Measurements from ENCODE around the gene GET4. TPM values are rescaled to one million over a fixed set of nuclear protein-coding genes. Genes with fewer than 3 reads are reported as not detected.
A peak's percentile ranks its signal among the peaks of the same experiment; 100 is the strongest.

The GET4 gene
- total RNA-seq, 4 donors from 2014 or later, result 6.1 to 39.4 (median 26.7) TPM

DNA sequence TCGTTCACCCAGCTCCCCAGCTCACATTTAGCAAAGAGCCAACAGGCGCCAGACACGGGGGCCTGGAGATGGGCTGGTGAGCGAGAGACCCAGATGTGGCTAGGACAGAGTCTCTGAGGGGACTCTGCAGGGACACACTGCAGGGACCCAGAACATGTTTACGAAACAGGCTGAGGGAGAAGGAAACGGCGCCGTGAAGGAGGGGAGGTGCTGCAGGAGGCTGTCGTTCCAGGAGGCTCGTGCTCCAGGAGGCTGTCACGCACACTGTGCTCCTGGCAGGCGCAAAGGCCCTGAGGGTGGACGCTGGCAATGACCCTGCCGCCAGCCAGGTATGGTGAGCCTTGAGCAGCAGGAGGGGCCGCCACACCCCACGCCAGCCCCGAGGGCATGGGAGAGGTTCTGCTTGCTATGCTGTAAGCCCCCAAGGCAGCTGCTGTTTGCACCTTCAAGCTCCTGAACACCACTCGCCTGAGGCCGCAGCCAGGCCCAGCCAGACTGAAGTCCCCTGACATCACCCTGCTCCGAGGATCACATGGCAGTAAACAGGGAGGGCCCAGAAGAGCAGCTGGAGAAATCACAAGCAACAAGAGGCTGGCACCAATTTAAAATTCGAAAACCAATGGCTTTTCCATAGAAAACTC is 50.8 kb downstream of the GET4 start:
- H3K27ac ChIP-seq, result no peak overlapping the region

GRCh38 chr7:929311-929711 is 53.0 kb downstream of the GET4 start:
- peak in 1 of 2 donors; percentile 4 for DNase-seq
- TF ChIP-seq POLR2A (IDR thresholded peaks at IDR 0.05), result no peak
- TF ChIP-seq, protein P1, sequence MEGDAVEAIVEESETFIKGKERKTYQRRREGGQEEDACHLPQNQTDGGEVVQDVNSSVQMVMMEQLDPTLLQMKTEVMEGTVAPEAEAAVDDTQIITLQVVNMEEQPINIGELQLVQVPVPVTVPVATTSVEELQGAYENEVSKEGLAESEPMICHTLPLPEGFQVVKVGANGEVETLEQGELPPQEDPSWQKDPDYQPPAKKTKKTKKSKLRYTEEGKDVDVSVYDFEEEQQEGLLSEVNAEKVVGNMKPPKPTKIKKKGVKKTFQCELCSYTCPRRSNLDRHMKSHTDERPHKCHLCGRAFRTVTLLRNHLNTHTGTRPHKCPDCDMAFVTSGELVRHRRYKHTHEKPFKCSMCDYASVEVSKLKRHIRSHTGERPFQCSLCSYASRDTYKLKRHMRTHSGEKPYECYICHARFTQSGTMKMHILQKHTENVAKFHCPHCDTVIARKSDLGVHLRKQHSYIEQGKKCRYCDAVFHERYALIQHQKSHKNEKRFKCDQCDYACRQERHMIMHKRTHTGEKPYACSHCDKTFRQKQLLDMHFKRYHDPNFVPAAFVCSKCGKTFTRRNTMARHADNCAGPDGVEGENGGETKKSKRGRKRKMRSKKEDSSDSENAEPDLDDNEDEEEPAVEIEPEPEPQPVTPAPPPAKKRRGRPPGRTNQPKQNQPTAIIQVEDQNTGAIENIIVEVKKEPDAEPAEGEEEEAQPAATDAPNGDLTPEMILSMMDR (IDR thresholded peaks at IDR 0.05), result no peak
- intact Hi-C loops (cut with DNase I; ENCODE audit: low total_unique reads), result no loop called here
- Histone ChIP-seq H3K27ac (no peak overlapping the region), H3K4me3 (no peak overlapping the region), H3K36me3 (no peaks in the 10 kb centered on the region), H3K27me3 (no peaks in the 10 kb centered on the region), H3K9me3 (no peaks in the 10 kb centered on the region), H3K4me1 (peaks cover 0 to 5% of the 10 kb centered on the region in 2 donors)

More for the DNA sequence above, 50.8 kb downstream of the GET4 start:
- TF ChIP-seq POLR2A (IDR thresholded peaks at IDR 0.05), result no peak
- Histone ChIP-seq H3K27me3 (no peaks in the 10 kb centered on the region), H3K4me1 (peaks cover 0 to 5% of the 10 kb centered on the region in 2 donors), H3K36me3 (no peaks in the 10 kb centered on the region), H3K4me3 (no peak overlapping the region), H3K9me3 (no peaks in the 10 kb centered on the region)
- intact Hi-C loops (cut with DNase I; ENCODE audit: low total_unique reads), result no loop called here
- peak in 1 of 2 donors; percentile 15 for DNase-seq

GRCh38 chr7:930975-931758 is 54.8 kb downstream of the GET4 start:
- TF ChIP-seq, protein P1 (IDR thresholded peaks at IDR 0.05), result no peak
- TF ChIP-seq POLR2A (IDR thresholded peaks at IDR 0.05), result no peak
- no peak for DNase-seq

DNA sequence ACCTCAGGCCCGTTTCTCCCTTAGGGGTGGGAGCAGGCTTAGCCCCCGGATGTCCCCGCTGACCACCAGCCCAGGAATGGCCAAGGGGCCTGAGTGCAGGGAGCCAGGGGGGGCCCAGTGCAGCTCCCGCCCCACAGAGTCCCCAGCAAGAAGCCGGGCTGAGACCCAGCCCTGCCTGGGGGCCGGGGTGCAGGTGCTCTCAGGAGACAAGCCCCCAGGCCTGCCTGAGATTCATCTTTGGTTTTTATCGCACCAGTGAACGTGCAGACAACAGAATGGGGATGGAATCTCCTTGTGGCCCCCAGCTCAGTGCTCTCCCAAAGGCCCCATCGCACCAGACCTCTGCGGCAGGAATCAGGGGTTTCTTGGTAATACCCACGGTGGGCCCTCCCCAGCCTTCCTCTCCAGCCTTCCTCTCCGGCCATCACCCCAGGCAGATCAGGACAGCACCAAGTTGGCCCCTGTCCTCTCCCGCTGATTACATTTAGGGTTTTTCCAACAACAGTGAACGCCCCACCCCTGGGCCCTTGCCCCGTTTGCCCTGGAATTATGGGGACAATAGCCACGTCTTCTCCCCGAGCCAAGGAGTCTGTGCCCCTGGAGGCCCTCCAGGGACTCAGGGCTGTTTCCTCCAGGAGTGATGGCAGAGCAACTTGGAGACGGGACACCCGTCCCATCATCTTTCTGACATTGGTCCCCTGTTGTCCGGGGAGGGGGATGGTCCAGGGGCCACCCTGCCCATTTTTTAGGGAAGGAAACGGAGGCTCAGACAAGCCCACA is 55.7 kb downstream of the GET4 start:
- no peaks in the 10 kb centered on the region for H3K4me1 ChIP-seq
- H3K27me3 ChIP-seq, result no peaks in the 10 kb centered on the region
- TF ChIP-seq, protein P1 (IDR thresholded peaks at IDR 0.05), result no peak
- TF ChIP-seq POLR2A (IDR thresholded peaks at IDR 0.05), result no peak
- DNase-seq, result no peak
- H3K36me3 ChIP-seq, result no peaks in the 10 kb centered on the region
- intact Hi-C loops (cut with DNase I; ENCODE audit: low total_unique reads), result no loop called here
- no peaks in the 10 kb centered on the region for H3K9me3 ChIP-seq
- no peak overlapping the region for H3K27ac ChIP-seq
- H3K4me3 ChIP-seq, result no peak overlapping the region

More at GRCh38 chr7:930975-931758, 54.8 kb downstream of the GET4 start:
- Histone ChIP-seq H3K9me3 (no peaks in the 10 kb centered on the region), H3K27ac (no peak overlapping the region), H3K36me3 (no peaks in the 10 kb centered on the region), H3K4me3 (no peak overlapping the region), H3K27me3 (no peaks in the 10 kb centered on the region), H3K4me1 (no peaks in the 10 kb centered on the region)
- intact Hi-C loops (cut with DNase I; ENCODE audit: low total_unique reads), result no loop called here

DNA sequence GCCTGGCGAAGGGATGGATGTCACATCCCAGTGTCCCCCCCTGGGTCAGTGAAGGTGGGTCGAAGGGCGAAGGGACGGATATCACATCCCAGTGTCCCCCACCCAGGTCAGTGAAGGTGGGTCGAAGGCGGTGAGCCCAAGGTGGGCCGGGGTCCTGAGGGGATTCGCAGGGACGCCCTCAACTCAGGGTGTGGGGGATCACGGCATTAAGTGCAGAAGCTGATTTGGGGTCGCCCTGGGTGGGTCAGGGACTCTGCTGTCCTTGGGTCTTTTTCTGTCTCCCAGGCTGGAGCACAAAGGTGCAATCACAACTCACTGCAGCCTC is 56.3 kb downstream of the GET4 start:
- Histone ChIP-seq H3K4me3 (no peak overlapping the region), H3K27ac (no peak overlapping the region), H3K9me3 (no peaks in the 10 kb centered on the region), H3K27me3 (no peaks in the 10 kb centered on the region), H3K4me1 (no peaks in the 10 kb centered on the region), H3K36me3 (no peaks in the 10 kb centered on the region)
- TF ChIP-seq POLR2A (IDR thresholded peaks at IDR 0.05), result no peak
- TF ChIP-seq, protein P1 (IDR thresholded peaks at IDR 0.05), result no peak
- intact Hi-C loops (cut with DNase I; ENCODE audit: low total_unique reads), result no loop called here
- DNase-seq, result no peak
